GM21360 (cell line): ENCODE data around the gene ANGPTL2.
"Not testable (repeated sequence)": the region's sequence is repeated elsewhere in the genome, so short reads cannot be mapped to it uniquely, and the experiment has no call there.

Experiments used
- ATAC-seq: cut with Tn5 transposase; IDR thresholded peaks from one replicate; pipeline ENCODE4 v1.9.1; 2021; ENCODE audit warnings: mild to moderate bottlenecking, moderate library complexity; ENCODE audit not compliant: unreplicated experiment

Gene ANGPTL2

GRCh38 chr9:127122176-127123063, at the start of gene ANGPTL2:
TSS of gene ANGPTL2 (minus strand) at chr9:127122635. CDS start at chr9:127108731, 13,904 bp downstream.
- no peak for ATAC-seq

GRCh38 chr9:127171348-127171747, 48.9 kb upstream of the ANGPTL2 start:
- ATAC-seq = not testable (repeated sequence)

DNA sequence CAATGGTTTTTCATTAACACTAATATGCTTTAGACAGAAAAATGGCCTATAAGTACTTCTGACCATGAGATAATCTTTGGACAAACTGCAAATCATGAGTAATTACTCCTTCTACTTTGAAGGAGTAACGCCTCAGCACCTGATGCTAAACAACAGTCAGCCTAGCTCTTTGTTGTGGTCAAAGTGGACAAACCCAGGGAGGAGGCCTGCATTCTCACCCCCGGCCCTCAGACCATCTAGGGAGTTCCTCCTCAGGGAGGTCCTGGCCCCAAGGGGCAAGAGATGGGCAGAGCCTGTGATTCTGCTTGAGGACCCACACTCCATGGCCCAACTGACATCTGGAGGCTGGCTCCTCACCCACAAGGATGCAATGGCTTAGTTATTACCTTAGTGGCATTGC, 48.2 kb upstream of the ANGPTL2 start:
- ATAC-seq = no peak

DNA sequence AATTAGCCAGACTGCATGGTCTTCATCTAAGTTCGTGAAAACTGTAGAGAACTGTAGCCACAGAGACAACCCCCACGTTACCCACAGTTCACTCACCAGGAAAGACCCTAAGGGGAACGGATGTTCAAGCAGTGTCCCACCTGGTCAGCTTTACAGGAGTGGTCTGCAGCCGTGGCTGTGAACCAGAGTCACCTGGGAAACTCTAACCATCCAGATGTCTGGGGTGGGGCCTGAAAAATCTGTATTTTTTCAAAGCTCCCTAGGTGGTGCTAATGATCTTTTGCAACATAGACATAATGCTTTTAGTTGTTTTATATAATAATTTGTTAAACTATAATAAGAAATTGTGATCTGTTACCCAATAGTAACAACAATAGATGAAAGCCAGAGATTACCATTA, 47.7 kb upstream of the ANGPTL2 start:
- ATAC-seq = no peak

- no peak for ATAC-seq
These were observed 47.1 kb upstream of the ANGPTL2 start for GRCh38 chr9:127169575-127169883.

- no peak for ATAC-seq
These were observed 46.5 kb upstream of the ANGPTL2 start for GRCh38 chr9:127168756-127169574.

- ATAC-seq = no peak
These were observed 45.3 kb upstream of the ANGPTL2 start for GRCh38 chr9:127167560-127168326.

DNA sequence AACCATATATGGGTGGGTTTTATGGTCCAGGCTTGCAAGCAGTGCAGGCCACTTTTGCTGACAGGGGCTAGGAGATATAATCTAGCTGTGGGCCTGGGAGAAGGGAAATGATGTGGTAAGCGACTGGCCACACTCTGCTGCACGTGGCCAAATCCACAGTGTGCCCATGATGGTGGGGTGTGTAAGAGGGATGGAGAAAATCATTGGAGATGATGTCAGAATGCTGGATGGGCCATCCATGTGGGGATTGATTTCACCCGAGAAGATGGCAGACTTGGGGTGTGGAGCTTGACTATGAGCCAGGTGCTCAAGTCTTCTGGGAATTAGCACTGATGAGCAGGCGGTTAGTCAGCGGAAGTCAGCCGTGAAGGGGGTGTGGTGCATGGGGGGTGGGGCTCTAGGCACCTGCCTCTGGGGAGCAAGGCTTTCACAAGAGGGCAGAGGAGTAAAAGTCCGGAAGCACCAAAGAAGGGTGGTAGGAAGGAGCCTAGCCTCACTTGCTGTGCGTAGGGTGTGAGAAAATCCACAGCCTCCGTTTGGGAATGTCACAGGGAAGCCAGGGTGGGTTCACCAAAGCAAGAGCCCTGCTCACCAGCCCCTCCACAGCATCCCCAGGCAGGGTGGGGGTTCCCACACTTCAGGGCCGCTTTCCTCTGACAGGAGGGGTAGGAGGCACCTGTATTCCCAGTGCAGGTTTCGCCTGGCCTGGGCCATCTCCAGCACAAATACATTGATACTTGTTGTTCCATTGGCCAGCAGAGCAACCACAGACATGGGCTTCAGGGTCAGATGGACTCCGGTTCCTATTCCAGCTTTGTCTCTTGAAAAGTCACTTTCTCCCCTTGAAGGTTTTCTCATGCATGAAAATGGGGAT, 44.5 kb upstream of the ANGPTL2 start:
- ATAC-seq = peak; percentile 55

- ATAC-seq = no peak
These were observed 43.7 kb upstream of the ANGPTL2 start for GRCh38 chr9:127166111-127166510.

DNA sequence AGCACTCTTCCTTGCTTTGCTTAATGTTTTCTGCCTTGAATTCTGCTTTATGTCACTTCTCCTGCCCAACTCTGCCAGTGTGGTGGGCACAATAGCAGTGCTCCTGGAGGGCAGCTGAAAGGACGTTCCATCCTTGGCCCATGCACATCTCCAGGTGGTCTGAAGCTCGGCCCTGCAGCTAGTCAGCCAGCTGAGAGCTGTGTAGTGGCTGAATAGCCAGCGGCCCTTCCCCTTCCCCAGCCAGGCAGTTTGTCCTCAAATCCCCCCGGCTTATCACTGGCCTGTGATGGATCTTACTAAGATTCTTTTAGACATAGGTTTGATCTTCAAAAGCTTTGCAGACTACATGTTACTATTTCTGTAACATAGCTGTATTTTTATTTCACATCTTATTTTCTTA, 42.7 kb upstream of the ANGPTL2 start:
- ATAC-seq = no peak

- no peak for ATAC-seq
These were observed 41.0 kb upstream of the ANGPTL2 start for GRCh38 chr9:127163409-127163808.

GRCh38 chr9:127162864-127163365, 40.5 kb upstream of the ANGPTL2 start:
- ATAC-seq = no peak

- ATAC-seq = no peak
These were observed 39.8 kb upstream of the ANGPTL2 start for GRCh38 chr9:127162046-127162863.

- ATAC-seq = no peak
These were observed 38.7 kb upstream of the ANGPTL2 start for GRCh38 chr9:127161081-127161624.

GRCh38 chr9:127159949-127160610, 37.6 kb upstream of the ANGPTL2 start:
- no peak for ATAC-seq

- no peak for ATAC-seq
These were observed 36.9 kb upstream of the ANGPTL2 start for GRCh38 chr9:127159325-127159801.

DNA sequence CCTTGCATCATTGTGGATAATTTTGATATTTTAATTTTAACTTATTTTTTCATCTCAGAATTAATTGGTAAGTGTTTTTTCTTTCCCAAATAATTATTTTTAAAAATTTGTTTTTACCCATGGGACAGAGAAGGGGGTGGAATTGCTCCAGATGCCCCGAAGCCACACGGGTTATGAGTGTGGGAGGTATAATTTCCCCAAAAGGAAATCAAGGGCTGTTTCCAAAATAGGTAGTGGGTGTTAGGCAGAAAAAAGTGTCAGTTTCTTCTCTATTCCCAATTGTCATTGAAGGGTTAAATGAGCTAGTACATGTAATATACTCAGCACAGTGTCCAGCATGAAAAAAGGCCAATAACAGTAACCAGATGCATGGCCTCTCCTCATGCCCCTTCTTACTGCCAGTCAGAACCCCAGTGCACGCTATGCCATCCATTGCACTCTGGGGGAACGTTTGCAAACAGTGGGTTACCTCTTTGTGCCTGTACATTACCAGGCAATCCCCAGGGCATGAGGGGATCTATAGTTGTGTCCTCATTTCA, 36.4 kb upstream of the ANGPTL2 start:
- no peak for ATAC-seq
